Measurements from ENCODE around the gene MDGA2.
"Not testable (repeated sequence)": the region's sequence is repeated elsewhere in the genome, so short reads cannot be mapped to it uniquely, and the experiment has no call there.

The MDGA2 gene

DNA sequence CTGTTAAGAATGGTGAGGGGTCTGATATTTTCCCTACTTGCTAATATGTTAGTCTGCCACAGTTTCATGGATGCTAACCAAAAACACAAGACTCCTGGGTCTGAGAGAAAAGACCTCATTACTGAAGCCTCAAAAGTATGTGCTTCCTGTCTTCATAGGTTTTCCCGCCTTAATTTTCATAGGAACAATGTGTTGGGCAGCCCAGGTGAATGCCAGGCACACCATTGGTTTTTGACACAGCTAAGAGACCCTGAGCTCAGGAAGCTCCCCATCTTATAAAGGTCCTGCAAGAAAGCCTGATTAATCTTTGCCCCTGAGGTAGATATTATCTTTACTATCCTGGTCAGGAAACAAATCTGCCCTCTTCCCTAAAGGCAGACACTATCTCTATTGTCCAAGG, 464.1 kb downstream of the MDGA2 start:
- H3K4me3 ChIP-seq (ENCODE audit: low read length) = no peak overlapping the region
- DNase-seq (ENCODE audit: low read depth) = no peak
- TF ChIP-seq, protein P1, sequence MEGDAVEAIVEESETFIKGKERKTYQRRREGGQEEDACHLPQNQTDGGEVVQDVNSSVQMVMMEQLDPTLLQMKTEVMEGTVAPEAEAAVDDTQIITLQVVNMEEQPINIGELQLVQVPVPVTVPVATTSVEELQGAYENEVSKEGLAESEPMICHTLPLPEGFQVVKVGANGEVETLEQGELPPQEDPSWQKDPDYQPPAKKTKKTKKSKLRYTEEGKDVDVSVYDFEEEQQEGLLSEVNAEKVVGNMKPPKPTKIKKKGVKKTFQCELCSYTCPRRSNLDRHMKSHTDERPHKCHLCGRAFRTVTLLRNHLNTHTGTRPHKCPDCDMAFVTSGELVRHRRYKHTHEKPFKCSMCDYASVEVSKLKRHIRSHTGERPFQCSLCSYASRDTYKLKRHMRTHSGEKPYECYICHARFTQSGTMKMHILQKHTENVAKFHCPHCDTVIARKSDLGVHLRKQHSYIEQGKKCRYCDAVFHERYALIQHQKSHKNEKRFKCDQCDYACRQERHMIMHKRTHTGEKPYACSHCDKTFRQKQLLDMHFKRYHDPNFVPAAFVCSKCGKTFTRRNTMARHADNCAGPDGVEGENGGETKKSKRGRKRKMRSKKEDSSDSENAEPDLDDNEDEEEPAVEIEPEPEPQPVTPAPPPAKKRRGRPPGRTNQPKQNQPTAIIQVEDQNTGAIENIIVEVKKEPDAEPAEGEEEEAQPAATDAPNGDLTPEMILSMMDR (conservative IDR thresholded peaks at IDR 0.05; ENCODE audit: low read depth, low read length) = no peak

DNA sequence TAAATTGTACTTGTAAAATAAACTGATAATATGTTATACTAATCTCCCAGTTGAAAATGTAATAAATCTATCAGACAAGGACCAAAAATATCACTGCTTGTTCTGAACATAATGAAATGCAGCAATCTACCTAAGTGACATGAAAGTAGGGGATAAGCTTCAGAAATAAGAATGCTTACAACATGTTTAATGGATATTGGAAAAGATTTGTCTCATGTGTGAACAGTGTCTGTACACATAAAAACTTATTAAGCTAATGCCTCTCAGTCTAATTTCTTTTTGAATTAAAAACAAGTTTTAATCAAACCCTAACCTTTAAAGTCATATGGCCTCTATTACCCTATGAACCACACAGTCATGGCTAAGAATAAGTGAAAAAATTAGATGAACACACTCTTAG, 465.3 kb downstream of the MDGA2 start:
- TF ChIP-seq, protein P1 (conservative IDR thresholded peaks at IDR 0.05; ENCODE audit: low read depth, low read length) = no peak
- H3K4me3 ChIP-seq (ENCODE audit: low read length) = no peak overlapping the region
- DNase-seq (ENCODE audit: low read depth) = no peak

DNA sequence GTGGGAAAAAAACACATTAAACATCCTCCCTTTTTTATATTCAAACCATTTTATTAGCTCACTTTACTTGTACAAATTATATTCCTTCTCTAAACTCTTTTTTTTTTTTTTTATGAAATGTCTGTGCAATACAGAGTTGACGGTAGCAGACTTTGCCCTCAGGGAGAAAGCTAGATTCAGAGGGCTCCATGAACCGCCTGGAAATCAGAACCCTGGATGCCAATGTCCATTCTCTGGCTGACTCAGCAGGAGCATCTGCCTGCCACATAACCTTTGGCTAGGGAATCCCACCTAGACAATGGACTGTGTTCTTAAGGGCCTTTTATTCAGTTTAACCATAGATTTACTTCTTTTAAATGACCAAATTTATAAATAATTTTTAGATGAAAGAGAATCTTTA, 467.0 kb downstream of the MDGA2 start:
- H3K4me3 ChIP-seq (ENCODE audit: low read length) = no peak overlapping the region
- DNase-seq (ENCODE audit: low read depth) = no peak
- TF ChIP-seq, protein P1 (conservative IDR thresholded peaks at IDR 0.05; ENCODE audit: low read depth, low read length) = no peak

DNA sequence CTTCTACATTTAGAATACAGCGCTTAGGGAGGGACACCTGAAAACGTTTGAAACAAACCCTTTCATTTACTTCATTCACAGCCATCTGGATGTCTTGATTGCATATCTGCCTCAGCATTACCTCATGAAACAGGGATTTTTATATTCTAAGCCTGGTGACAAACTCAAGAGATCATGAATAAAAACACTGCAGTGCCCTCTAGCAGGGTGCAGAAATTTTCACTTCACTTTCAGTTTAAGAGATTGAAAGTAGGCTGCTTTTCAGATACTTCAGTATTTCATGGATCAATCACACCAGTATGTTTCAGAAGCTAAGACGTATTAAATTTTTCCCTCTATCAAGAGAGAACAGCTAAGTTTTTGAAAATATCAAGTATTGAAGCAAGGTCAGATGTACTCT, 467.8 kb downstream of the MDGA2 start:
- no peak for DNase-seq (ENCODE audit: low read depth)
- H3K4me3 ChIP-seq (ENCODE audit: low read length) = no peak overlapping the region
- TF ChIP-seq, protein P1 (conservative IDR thresholded peaks at IDR 0.05; ENCODE audit: low read depth, low read length) = peak; percentile 36

DNA sequence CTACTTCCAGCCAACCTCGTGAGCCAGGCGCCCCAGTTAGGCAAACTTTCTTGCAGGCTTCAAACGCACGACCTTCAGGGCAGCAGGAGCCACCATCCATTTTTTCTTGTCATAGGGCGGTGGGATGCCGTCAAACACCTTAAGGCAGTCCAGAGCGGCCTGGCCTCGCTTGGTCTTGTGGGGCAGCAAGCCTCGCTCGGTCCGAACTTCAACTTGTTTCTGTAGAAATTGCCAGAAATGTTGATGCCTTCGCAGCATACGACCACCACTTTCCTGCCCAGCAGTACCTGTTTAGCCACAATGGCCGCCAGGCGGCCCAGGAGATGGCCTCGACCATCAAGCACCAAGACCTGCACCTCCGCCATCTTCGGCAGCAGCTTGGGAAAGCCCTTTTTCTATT, 474.7 kb downstream of the MDGA2 start:
- DNase-seq (ENCODE audit: low read depth) = no peak
- no peak overlapping the region for H3K4me3 ChIP-seq (ENCODE audit: low read length)
- TF ChIP-seq, protein P1 (conservative IDR thresholded peaks at IDR 0.05; ENCODE audit: low read depth, low read length) = no peak

DNA sequence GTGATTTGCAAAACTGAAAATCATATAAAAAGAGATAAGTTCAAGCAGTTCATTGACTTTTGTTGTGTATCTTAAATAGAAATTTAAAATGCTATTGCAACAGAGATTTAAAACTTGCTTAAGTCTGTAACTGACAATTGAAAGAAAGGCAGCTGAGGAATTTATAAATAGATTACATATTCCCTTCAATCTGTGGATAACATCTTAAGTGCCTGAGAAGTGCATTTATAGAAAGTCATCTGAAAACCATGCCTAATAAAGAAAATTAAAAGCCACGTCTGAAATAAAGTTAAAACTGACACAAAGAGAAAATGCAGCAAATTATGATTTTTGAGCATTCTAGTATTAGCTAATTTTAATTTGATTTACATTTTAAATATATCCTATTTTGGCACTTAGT, 479.8 kb downstream of the MDGA2 start:
- TF ChIP-seq, protein P1 (conservative IDR thresholded peaks at IDR 0.05; ENCODE audit: low read depth, low read length) = no peak
- no peak overlapping the region for H3K4me3 ChIP-seq (ENCODE audit: low read length)
- no peak for DNase-seq (ENCODE audit: low read depth)

DNA sequence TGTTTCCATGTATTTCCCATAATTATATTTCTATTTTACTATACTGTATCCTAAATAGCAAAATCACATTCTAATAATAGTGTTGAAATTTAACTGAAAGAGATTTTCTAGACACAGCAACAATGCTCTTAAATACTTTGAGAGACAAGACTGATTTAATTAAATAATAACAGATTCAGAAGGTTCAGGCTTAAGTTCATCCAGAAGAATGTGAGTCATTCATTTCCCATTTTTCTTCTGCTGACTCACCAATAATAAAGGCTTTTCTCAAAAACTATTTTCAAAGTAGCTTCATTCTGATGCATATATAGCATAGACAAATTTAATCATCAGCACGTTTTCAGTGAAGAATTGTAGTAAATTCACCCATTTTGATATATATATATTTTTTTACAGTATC, 481.4 kb downstream of the MDGA2 start:
- TF ChIP-seq, protein P1 (conservative IDR thresholded peaks at IDR 0.05; ENCODE audit: low read depth, low read length) = no peak
- peak; percentile 33 for DNase-seq (ENCODE audit: low read depth)
- no peak overlapping the region for H3K4me3 ChIP-seq (ENCODE audit: low read length)

DNA sequence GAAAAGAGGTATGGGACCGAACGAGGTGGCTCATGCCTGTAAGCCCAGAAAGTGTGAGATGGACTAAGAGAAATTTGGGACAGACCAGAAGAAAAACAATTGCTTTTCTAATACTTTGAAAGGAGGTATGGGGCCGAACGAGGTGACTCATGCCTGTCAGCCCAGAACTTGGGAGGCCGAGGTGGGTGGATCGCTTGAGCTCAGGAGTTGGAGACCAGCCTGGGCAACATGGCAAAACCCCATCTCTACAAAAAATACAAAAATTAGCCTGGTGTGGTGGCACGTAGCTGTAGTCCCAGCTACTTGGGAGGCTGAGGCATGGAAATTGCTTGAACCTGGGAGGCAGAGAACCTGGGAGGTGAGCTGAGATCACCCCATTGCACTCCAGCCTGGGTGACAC, 483.2 kb downstream of the MDGA2 start:
- H3K4me3 ChIP-seq (ENCODE audit: low read length); DNase-seq (ENCODE audit: low read depth): not testable (repeated sequence)
